Skeletal muscle cell (primary cell): ENCODE data around the gene DNAH3.

Experiments
- DNase-seq: peaks from one replicate; pipeline ENCODE4 v3.0.0-alpha.2; 2010; ENCODE audit warnings: low read depth
- H3K4me3 ChIP-seq: 2 replicates; pipeline ENCODE4 v1.5.1; 2011; ENCODE audit warnings: low read depth, mild to moderate bottlenecking, control low read depth, low read length, moderate library complexity

Gene DNAH3

DNA sequence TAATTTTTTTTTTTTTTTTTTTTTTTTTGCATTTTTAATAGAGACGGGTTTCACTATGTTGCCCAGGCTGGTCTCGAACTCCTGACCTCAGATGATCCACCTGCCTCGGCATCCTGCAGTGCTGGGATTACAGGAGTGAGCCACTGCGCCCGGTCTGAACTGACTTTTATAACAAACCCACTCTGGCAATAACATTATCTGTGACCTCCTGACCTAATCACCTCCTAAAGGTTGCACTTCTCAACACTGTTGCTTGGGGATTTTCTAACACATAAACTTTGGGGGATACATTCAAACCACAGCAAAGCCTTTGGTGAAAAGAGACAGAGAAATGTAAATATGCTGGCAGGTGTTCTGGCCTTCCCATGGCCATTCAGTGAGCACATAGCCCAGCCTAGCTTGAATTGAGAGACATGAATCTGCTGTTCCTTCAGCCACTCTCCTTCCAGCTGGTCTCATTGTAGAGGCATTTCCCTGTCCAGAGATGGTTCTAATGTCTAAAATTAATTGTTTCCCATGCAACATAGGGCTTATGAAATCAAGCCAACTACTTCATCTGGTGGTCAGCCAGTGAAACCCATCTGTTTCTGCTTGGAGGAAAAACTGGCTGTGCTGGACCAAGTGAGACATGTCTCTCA, 221.8 kb downstream of the DNAH3 start:
- H3K4me3 ChIP-seq = no peak overlapping the region
- no peak for DNase-seq

- H3K4me3 ChIP-seq = no peak overlapping the region
Observed at GRCh38 chr16:20925751-20926150, 224.9 kb downstream of the DNAH3 start.

GRCh38 chr16:20923876-20924275, 226.8 kb downstream of the DNAH3 start:
- H3K4me3 ChIP-seq = no peak overlapping the region
- no peak for DNase-seq

More at GRCh38 chr16:20925751-20926150, 224.9 kb downstream of the DNAH3 start:
- no peak for DNase-seq

- no peak overlapping the region for H3K4me3 ChIP-seq
- no peak for DNase-seq
Observed at GRCh38 chr16:20920799-20921198, 229.8 kb downstream of the DNAH3 start.

DNA sequence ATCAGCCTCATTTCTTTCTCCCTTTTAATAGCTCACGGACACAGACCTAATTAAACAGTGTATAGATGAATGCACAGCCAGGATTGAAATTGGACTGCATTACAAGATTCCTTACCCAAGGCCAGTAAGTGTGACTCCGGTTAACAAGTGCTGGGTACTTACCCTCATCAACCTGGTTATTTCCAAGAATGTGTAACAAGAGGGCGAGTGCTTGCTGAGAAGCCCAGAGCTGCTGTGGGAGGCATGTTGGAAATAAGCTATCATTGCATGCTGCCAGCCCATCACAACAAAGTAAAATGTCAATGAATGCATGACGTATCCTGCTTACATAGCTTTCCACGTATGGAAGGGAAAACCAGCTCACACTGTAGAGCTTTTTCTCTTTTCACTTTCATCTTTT, 230.6 kb downstream of the DNAH3 start:
- H3K4me3 ChIP-seq = no peak overlapping the region
- DNase-seq = no peak

DNA sequence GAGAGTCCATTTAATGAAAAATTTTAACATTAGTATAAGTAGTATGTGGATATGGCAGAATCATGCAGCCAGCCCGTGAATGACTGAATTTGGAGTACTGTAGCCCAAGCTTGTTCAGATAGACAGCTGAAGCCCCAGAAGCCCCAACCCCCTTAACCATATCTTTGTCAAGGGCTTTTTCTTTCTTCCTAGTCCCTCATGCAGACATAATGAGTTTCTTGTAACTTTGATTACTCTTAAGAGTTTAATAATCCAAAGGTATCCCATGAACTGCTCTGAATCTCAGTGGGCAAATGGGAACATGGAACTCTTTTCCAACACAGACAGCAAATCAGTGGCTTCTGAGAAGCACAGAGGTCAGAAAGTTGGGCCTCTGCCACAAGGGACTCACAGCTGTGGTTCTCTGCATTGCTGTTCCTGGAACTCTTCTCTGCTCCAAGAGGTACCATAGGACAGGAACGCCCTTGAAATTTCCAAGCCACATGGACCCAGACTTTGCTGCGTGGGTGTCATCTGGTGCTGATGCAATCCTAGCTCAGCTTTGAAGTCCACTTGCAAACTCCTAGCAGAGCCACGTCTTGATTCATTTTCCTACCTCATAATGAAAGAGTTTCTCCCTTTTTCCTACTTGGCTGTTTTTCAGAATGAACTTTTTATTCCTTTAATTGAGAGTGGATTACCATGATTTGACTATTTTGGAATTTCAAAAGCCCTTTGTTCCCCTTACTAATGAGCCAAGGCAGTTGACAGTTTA, 232.0 kb downstream of the DNAH3 start:
- DNase-seq = peak; percentile 73

GRCh38 chr16:20916942-20917341, 233.7 kb downstream of the DNAH3 start:
- no peak overlapping the region for H3K4me3 ChIP-seq
- DNase-seq = no peak

More for the DNA sequence above, 232.0 kb downstream of the DNAH3 start:
- H3K4me3 ChIP-seq = no peak overlapping the region

- no peak overlapping the region for H3K4me3 ChIP-seq
Observed at GRCh38 chr16:20916289-20916688, 234.4 kb downstream of the DNAH3 start.

DNA sequence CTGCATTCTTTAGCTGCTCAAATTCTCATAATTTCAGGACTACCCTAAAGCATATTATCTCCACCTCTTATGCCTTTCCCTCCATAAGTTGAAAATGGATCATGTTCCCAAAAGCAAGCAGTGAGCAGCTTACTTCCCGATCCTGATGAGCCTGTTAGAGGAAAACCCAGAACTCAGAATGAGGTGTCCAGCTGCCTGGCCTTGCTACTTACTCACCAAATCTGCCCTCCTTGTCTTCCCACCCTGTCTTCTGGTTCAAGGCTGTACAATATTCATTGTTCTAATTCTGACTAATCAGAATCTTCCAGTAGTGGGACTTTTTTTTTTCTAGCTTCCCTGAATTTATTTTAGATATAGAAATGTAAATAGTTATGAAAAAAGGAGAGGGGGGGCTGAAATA, 239.3 kb downstream of the DNAH3 start:
- H3K4me3 ChIP-seq = no peak overlapping the region
- DNase-seq = no peak

More at GRCh38 chr16:20916289-20916688, 234.4 kb downstream of the DNAH3 start:
- no peak for DNase-seq

DNA sequence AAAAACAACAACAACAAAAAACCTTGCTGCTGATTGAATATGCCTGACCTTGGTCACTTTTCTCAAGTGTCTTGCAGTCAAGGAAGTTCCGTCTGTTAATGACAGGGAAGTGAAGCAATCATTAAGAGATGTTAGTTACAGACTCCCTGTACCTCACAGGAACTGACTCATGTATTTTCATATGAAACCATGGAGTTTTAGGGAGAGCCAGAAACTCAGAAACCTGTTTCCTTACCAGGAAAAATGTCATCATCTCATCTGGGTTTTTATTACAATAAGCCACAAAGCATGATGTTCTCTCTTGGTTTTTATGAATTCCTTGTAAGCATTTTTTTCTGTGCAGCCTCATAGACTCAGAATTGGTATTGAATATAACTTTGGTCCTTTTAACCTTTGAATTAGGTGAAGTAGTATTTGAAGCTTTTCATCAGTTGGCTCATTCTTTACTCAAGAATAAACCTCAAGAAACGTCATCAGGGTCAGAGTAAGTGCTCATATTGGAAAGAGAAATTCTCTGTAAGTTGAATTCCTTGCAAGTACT, 239.8 kb downstream of the DNAH3 start:
- H3K4me3 ChIP-seq = no peak overlapping the region
- DNase-seq = peak; percentile 85

DNA sequence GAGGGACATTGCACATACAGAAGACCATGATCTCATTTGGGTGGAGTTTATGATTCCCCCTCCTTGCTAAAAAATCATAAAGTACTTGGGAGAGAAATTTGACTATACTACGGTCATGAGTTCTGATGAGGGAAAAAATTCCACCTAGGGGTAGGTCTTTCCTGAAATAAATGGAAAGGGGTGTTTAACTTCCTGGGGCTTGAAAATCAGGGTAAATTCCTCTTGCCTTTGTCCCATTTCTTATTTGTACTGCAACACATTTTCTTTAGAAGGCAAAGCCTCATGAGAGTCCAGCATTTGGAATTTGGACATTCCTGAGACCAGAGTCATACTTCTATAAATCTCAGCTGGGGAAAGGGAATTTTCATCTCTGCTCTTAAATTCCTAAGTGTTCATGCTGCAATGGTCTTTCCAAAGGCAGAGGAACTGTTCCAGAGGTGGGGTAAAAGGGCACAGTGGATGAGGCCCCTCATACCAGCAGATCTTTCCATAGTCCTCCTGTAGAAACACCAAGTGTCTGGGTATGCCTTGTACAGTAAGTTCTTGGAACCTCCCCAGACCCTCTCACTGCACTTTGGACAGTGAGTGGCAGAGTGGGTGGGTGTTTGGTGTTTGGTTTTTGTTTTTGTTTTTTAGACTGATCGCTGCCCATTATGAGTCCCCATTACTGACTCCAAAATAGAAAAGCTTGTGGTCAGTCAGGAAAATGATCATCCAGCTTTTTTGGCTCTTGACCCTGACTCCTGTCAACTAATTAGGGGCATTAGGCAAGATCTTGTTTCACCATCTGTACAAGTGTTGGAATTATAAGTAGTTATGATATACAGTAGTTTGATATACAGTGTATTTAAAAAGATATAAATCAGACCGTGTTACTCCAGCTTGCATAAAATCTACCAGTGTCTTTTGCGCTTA, 244.0 kb downstream of the DNAH3 start:
- H3K4me3 ChIP-seq = no peak overlapping the region
- DNase-seq = peak; percentile 74

DNA sequence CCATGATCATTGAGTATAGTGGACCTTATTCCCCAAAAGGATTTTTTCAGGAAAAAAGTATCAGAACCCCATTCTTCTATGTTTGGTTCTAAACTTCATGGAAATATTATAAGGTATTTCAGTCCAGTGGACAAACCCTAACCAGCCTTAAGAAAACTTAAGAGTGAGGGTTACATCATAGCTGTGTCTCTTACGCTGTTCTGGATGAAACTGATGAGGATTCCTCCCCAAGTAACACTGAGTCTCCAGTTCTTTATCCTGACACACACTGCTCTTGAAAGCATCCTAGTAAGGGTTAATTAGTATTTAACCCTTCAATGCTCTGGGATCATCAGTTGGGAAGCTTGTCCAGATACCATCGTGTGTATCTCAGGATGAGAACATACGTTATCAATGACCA, 245.1 kb downstream of the DNAH3 start:
- H3K4me3 ChIP-seq = no peak overlapping the region
- DNase-seq = no peak

GRCh38 chr16:20904507-20905081, 246.1 kb downstream of the DNAH3 start:
- no peak for DNase-seq
- H3K4me3 ChIP-seq = no peak overlapping the region

- DNase-seq = no peak
- no peak overlapping the region for H3K4me3 ChIP-seq
Observed at GRCh38 chr16:20903899-20904506, 246.6 kb downstream of the DNAH3 start.

DNA sequence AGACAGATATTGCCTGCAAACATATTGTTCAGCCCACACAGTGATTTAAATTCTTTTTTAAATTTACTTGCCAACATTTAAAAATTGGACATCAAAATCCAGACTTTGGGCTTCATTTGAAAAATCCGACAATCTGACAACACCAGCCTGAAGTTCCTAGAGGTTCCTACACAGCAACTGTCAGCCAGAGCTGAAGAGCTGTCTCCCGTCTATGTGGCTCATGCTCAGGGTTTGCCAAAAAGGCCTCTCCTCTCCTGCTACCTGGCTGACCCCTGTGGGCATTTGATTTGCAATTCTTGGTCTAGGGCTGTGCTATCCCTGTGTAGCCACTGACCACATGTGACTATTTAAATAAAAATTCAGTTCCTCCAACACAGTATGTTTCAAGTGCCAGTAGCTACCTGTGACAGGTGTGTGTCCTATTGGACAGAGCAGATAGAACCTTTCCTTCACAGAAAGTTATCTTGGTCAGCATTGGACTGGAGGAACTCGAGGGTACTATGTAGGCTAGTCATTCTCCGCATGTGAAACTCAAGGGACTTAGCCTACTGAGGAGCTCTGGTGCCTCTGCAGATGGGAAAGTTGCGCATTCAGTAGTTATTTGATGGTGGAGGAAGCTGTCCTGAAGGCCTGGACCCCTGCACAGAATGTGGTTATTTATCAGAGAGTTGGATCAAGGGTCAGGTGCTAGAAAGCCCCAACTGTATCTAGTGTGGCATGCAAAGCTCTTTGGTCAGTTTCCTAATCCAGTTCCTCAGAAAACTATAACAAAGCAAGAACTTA, 247.3 kb downstream of the DNAH3 start:
- no peak overlapping the region for H3K4me3 ChIP-seq
- DNase-seq = no peak

- no peak overlapping the region for H3K4me3 ChIP-seq
- DNase-seq = no peak
Observed at GRCh38 chr16:20902426-20902825, 248.2 kb downstream of the DNAH3 start.

- no peak for DNase-seq
- peak overlapping the region; percentile 96 for H3K4me3 ChIP-seq
Observed at GRCh38 chr16:20901436-20902112, 249.1 kb downstream of the DNAH3 start.

GRCh38 chr16:20901068-20901435, 249.6 kb downstream of the DNAH3 start:
- H3K4me3 ChIP-seq = peak overlapping the region; percentile 96
- no peak for DNase-seq
